Chondrocyte (in vitro differentiated cells): ENCODE results near the gene EXOC7. TPM values are rescaled to one million over a fixed set of nuclear protein-coding genes. Genes with fewer than 3 reads are reported as not detected.
"Not testable (repeated sequence)": the region's sequence is repeated elsewhere in the genome, so short reads cannot be mapped to it uniquely, and the experiment has no call there.

ENCODE experiments used
- DNase-seq: peaks from one replicate; pipeline ENCODE4 v3.0.0; 2021; ENCODE audit warnings: mixed read lengths, low spot score
- H3K27ac Mint-ChIP-seq: one replicate; pipeline ENCODE4 v1.8.0; 2021; ENCODE audit warnings: mild to moderate bottlenecking, moderate library complexity, mixed read lengths; ENCODE audit not compliant: unreplicated experiment
- H3K27me3 Mint-ChIP-seq: 2 replicates; pipeline ENCODE4 v1.8.0; 2021; ENCODE audit warnings: low read depth, mixed read lengths
- H3K36me3 Mint-ChIP-seq: 2 replicates; pipeline ENCODE4 v1.8.0; 2021; ENCODE audit warnings: low read depth, mixed read lengths
- H3K4me1 Mint-ChIP-seq: 2 replicates; pipeline ENCODE4 v1.8.0; 2021; ENCODE audit warnings: low read depth, mild to moderate bottlenecking, mixed read lengths
- H3K4me3 Mint-ChIP-seq: one replicate; pipeline ENCODE4 v1.8.0; 2021; ENCODE audit warnings: mild to moderate bottlenecking, moderate library complexity, mixed read lengths; ENCODE audit not compliant: unreplicated experiment
- H3K9me3 Mint-ChIP-seq: 2 replicates; pipeline ENCODE4 v1.8.0; 2021; ENCODE audit warnings: low read depth, mixed read lengths
- total RNA-seq: library from RNA; stranded (reverse); gene quantifications from 3 replicates; pipeline ENCODE4 v1.2.1, GENCODE V29; 2021
- TF ChIP-seq, protein P1 (sequence below): fragments of 200-600 bp; sonication (generic); IDR thresholded peaks from 2 replicates; pipeline ENCODE4 v1.5.0; 2021; ENCODE audit warnings: antibody characterized with exemption, mild to moderate bottlenecking, moderate library complexity

EXOC7 gene
- total RNA-seq, 1 donor from 2014 or later: 131 TPM

DNA sequence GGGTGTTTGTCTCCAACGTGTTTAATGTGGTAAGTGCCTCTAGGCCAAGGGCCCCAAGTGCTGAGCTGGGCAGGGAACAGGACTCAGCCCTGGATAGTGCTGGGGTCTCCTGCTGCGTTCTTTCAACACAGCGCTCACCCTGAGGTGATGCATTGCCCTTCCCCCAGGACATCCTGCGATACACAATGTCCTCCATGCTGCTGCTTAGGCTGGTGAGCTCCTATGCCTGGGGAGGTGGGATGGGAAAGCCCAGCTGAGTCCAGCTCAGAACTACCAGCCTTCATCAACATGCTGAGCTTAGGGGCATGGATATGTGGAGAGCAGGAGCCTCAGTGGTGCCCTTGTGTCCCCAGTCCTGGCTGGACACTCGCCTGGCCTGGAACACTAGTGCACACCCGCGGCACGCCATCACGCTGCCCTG is 24.0 kb downstream of the EXOC7 start:
- peaks cover 48% of the 10 kb centered on the region for H3K27me3 Mint-ChIP-seq
- peaks cover 13% of the 10 kb centered on the region for H3K36me3 Mint-ChIP-seq
- no peaks in the 10 kb centered on the region for H3K9me3 Mint-ChIP-seq
- TF ChIP-seq, protein P1, sequence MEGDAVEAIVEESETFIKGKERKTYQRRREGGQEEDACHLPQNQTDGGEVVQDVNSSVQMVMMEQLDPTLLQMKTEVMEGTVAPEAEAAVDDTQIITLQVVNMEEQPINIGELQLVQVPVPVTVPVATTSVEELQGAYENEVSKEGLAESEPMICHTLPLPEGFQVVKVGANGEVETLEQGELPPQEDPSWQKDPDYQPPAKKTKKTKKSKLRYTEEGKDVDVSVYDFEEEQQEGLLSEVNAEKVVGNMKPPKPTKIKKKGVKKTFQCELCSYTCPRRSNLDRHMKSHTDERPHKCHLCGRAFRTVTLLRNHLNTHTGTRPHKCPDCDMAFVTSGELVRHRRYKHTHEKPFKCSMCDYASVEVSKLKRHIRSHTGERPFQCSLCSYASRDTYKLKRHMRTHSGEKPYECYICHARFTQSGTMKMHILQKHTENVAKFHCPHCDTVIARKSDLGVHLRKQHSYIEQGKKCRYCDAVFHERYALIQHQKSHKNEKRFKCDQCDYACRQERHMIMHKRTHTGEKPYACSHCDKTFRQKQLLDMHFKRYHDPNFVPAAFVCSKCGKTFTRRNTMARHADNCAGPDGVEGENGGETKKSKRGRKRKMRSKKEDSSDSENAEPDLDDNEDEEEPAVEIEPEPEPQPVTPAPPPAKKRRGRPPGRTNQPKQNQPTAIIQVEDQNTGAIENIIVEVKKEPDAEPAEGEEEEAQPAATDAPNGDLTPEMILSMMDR: no peak
- no peak overlapping the region for H3K4me3 Mint-ChIP-seq
- H3K27ac Mint-ChIP-seq: no peak overlapping the region
- peaks cover 13% of the 10 kb centered on the region for H3K4me1 Mint-ChIP-seq
- no peak for DNase-seq

DNA sequence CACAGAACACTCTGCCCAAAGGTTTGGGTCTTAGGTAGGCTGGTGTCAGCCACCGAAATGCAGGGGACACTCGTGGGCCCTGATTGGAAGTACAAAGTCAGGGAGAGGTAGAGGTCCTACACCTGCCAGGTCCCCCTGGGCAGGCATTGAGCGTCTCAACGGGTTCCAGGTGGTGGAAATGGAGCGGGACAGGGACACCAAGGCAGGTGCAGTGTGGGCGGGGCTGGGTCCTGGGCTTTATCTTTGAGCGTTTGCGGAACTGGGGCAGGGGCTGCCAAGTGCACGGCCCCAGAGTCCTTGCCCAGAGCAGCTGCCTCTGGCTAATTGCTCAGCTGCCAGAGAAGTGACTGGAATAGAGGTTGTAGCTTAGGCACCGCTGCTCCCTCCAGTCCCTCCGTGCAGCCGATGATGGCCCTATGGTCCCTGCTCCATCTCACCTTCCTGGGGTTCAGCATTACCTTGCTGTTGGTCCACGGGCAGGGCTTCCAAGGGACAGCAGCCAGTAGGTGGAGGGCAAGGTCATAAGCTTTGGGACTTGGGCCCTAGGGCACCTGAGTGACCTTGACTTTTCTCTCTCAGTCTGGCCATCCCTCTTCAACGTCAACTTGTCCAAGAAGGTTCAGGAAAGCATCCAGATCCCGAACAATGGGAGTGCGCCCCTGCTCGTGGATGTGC is 24.6 kb downstream of the EXOC7 start, which contains the start of gene ZACN:
ZACN (plus strand) TSS at position 323 of the 675 bp plus-strand sequence; CDS start at position 406, 83 bp downstream.
- Mint-ChIP-seq H3K4me1 (peaks cover 13% of the 10 kb centered on the region), H3K36me3 (peaks cover 9% of the 10 kb centered on the region), H3K4me3 (no peak within 1 kb of the TSS), H3K27ac (no peak within 1 kb of the TSS), H3K27me3 (peaks cover 48% of the 10 kb centered on the region), H3K9me3 (no peaks in the 10 kb centered on the region)
- TF ChIP-seq, protein P1: no peak
- DNase-seq: peak; percentile 84

DNA sequence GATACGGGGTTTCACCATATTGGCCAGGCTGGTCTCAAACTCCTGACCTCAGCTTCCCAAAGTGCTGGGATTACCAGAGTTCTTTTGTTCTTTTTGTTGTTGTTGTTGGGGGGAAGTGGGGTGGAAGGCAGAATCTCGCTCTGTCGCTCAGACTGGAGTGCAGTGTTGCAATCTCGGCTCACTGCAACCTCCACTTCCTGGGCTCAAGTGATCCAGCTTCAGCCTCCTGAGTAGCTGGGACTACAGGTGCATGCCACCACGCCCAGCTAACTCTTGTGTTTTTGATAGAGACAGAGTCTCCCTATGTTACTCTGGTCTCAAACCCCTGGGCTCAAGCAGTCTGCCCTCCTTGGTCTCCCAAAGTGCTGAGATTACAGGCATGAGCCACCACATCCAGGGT is 25.2 kb downstream of the EXOC7 start:
- not testable (repeated sequence) for H3K9me3 Mint-ChIP-seq, H3K27ac Mint-ChIP-seq, DNase-seq, H3K4me3 Mint-ChIP-seq, H3K36me3 Mint-ChIP-seq
- Mint-ChIP-seq H3K4me1 (peaks cover 13% of the 10 kb centered on the region), H3K27me3 (peaks cover 52% of the 10 kb centered on the region)

GRCh38 chr17:76077584-76078110 is 25.9 kb downstream of the EXOC7 start:
- peaks cover 52% of the 10 kb centered on the region for H3K27me3 Mint-ChIP-seq
- TF ChIP-seq, protein P1: no peak
- H3K4me3 Mint-ChIP-seq: no peak overlapping the region
- H3K9me3 Mint-ChIP-seq: no peaks in the 10 kb centered on the region
- H3K27ac Mint-ChIP-seq: no peak overlapping the region
- DNase-seq: peak; percentile 36
- peaks cover 3% of the 10 kb centered on the region for H3K36me3 Mint-ChIP-seq
- H3K4me1 Mint-ChIP-seq: peaks cover 16% of the 10 kb centered on the region

- TF ChIP-seq, protein P1: no peak
- H3K4me1 Mint-ChIP-seq: peaks cover 19% of the 10 kb centered on the region
- peak; percentile 84 for DNase-seq
- H3K9me3 Mint-ChIP-seq: no peaks in the 10 kb centered on the region
- no peak overlapping the region for H3K27ac Mint-ChIP-seq
- H3K27me3 Mint-ChIP-seq: peaks cover 52% of the 10 kb centered on the region
- no peak overlapping the region for H3K4me3 Mint-ChIP-seq
- H3K36me3 Mint-ChIP-seq: peaks cover 3% of the 10 kb centered on the region
Observed at GRCh38 chr17:76076765-76077583, 26.6 kb downstream of the EXOC7 start.
